Thymus (tissue), 14 donors: ENCODE results near the gene ABCC12. TPM values are rescaled to one million over a fixed set of nuclear protein-coding genes. Genes with fewer than 3 reads are reported as not detected.

Experiments used
- DNase-seq, 9 donors: peaks; one replicate each; pipeline ENCODE4 v3.0.0-alpha.2; 2013; ENCODE audit warnings: low spot score in 9 of 9, low read depth in 6 of 9, missing footprints in 1 of 9
- H3K27ac ChIP-seq, 2 donors: one replicate each; pipeline ENCODE4 v1.5.1; 2013; ENCODE audit warnings: control low read depth in 1 of 2, low read depth in 1 of 2, low read length in 1 of 2, mild to moderate bottlenecking in 1 of 2, moderate library complexity in 1 of 2
- H3K27me3 ChIP-seq, 2 donors: one replicate each; pipeline ENCODE4 v1.5.1; 2013; ENCODE audit warnings: low read length in 1 of 2; ENCODE audit not compliant: control insufficient read depth in 2 of 2, insufficient read depth in 1 of 2
- H3K36me3 ChIP-seq, 2 donors: one replicate each; pipeline ENCODE4 v1.5.1; 2013; ENCODE audit warnings: low read length in 1 of 2, mild to moderate bottlenecking in 1 of 2, moderate library complexity in 1 of 2; ENCODE audit not compliant: control insufficient read depth in 2 of 2, insufficient read depth in 2 of 2
- H3K4me1 ChIP-seq, 2 donors: one replicate each; pipeline ENCODE4 v1.5.1; 2013; ENCODE audit warnings: low read length in 2 of 2; ENCODE audit not compliant: control insufficient read depth in 2 of 2, insufficient read depth in 2 of 2
- H3K4me3 ChIP-seq, 2 donors: one replicate each; pipeline ENCODE4 v1.5.1; 2013; ENCODE audit warnings: low read length in 2 of 2, control low read depth in 1 of 2, mild to moderate bottlenecking in 1 of 2
- H3K9me3 ChIP-seq, 2 donors: one replicate each; pipeline ENCODE4 v1.5.1; 2013; ENCODE audit warnings: low read length in 1 of 2, mild to moderate bottlenecking in 1 of 2; ENCODE audit not compliant: control insufficient read depth in 2 of 2, insufficient read depth in 1 of 2
- WGBS: extraction: QIAGEN DNeasy Blood & Tissue Kit; methylation state at CpG from one replicate; pipeline ENCODE4 v1.1.7; 2013; 5-methylcytosine and 5-hydroxymethylcytosine counted together
- long read RNA-seq, 10 donors: transcript quantifications; one replicate each; lab custom pipeline, GENCODE V29; 2026
- polyA plus RNA-seq: library from polyadenylated mRNA; stranded (reverse); fragments of 200-250 nt; gene quantifications from one replicate; pipeline ENCODE4 v1.2.3, GENCODE V29; 2013
- total RNA-seq: library from RNA; stranded (reverse); fragments of 120-200 nt; gene quantifications from one replicate; pipeline ENCODE4 v1.2.4, GENCODE V29; 2013
- donor health status: healthy.

Gene ABCC12
- 0.05 TPM for total RNA-seq
- 0.02 TPM for polyA plus RNA-seq
- long read RNA-seq, donor 1, result 0 reads
- long read RNA-seq, donor 2, result 0 reads
- long read RNA-seq, donor 3, result 0 reads
- long read RNA-seq, donor 4, result 0 reads
- long read RNA-seq, donor 5, result 0 reads
- long read RNA-seq, donor 6, result 0 reads
- long read RNA-seq, donor 7, result 0 reads
- long read RNA-seq, donor 8, result 0 reads
- long read RNA-seq, donor 9, result 0 reads
- long read RNA-seq, donor 10, result 0 reads

GRCh38 chr16:48155926-48156789 lies at the start of gene ABCC12:
TSS of gene ABCC12 (minus strand) at chr16:48155993. CDS start at chr16:48146424, 9,569 bp downstream.
- no peak for DNase-seq
- Histone ChIP-seq H3K27me3 (peaks cover 0 to 2% of the 10 kb centered on the region in 2 donors), H3K4me1 (peaks cover 0 to 3% of the 10 kb centered on the region in 2 donors), H3K4me3 (no peak within 1 kb of the TSS), H3K9me3 (no peaks in the 10 kb centered on the region), H3K27ac (no peak within 1 kb of the TSS), H3K36me3 (no peaks in the 10 kb centered on the region)
- 66% methylated on average over 24 of the region's 24 CpGs for WGBS

GRCh38 chr16:48204825-48205151 lies 49.0 kb upstream of the ABCC12 start:
- 93% methylated on average over 6 of the region's 6 CpGs for WGBS
- no peaks in the 10 kb centered on the region for H3K9me3 ChIP-seq

GRCh38 chr16:48203974-48204824 lies 48.4 kb upstream of the ABCC12 start:
- Histone ChIP-seq H3K4me3 (no peak overlapping the region), H3K36me3 (no peaks in the 10 kb centered on the region), H3K27me3 (no peaks in the 10 kb centered on the region), H3K27ac (no peak overlapping the region), H3K9me3 (no peaks in the 10 kb centered on the region), H3K4me1 (no peaks in the 10 kb centered on the region)
- no peak for DNase-seq
- 95% methylated on average over 8 of the region's 8 CpGs for WGBS

More at GRCh38 chr16:48204825-48205151, 49.0 kb upstream of the ABCC12 start:
- DNase-seq, result no peak
- H3K4me1 ChIP-seq, result no peaks in the 10 kb centered on the region
- H3K27me3 ChIP-seq, result no peaks in the 10 kb centered on the region
- no peak overlapping the region for H3K4me3 ChIP-seq
- no peak overlapping the region for H3K27ac ChIP-seq
- H3K36me3 ChIP-seq, result no peaks in the 10 kb centered on the region

GRCh38 chr16:48201515-48202201 lies 45.9 kb upstream of the ABCC12 start:
- H3K9me3 ChIP-seq, result no peaks in the 10 kb centered on the region
- no peaks in the 10 kb centered on the region for H3K36me3 ChIP-seq
- no peak for DNase-seq
- no peaks in the 10 kb centered on the region for H3K27me3 ChIP-seq
- no peak overlapping the region for H3K4me3 ChIP-seq
- 94% methylated on average over 6 of the region's 6 CpGs for WGBS
- no peaks in the 10 kb centered on the region for H3K4me1 ChIP-seq
- no peak overlapping the region for H3K27ac ChIP-seq

- no peaks in the 10 kb centered on the region for H3K9me3 ChIP-seq
- DNase-seq, result no peak
- H3K27me3 ChIP-seq, result no peaks in the 10 kb centered on the region
- WGBS, result 84% methylated on average over 3 of the region's 3 CpGs
- H3K4me3 ChIP-seq, result no peak overlapping the region
- no peaks in the 10 kb centered on the region for H3K36me3 ChIP-seq
- no peak overlapping the region for H3K27ac ChIP-seq
- no peaks in the 10 kb centered on the region for H3K4me1 ChIP-seq
Observed at GRCh38 chr16:48197294-48197693, 41.5 kb upstream of the ABCC12 start.

- H3K36me3 ChIP-seq, result no peaks in the 10 kb centered on the region
- no peak overlapping the region for H3K4me3 ChIP-seq
- no peaks in the 10 kb centered on the region for H3K9me3 ChIP-seq
- 89% methylated on average over 5 of the region's 5 CpGs for WGBS
- no peaks in the 10 kb centered on the region for H3K27me3 ChIP-seq
- no peaks in the 10 kb centered on the region for H3K4me1 ChIP-seq
- peak in 1 of 9 donors; percentile 2 for DNase-seq
- no peak overlapping the region for H3K27ac ChIP-seq
Observed at GRCh38 chr16:48194828-48195556, 39.2 kb upstream of the ABCC12 start.

GRCh38 chr16:48193846-48194245 lies 38.1 kb upstream of the ABCC12 start:
- no peaks in the 10 kb centered on the region for H3K36me3 ChIP-seq
- H3K4me1 ChIP-seq, result no peaks in the 10 kb centered on the region
- H3K9me3 ChIP-seq, result no peaks in the 10 kb centered on the region
- H3K27me3 ChIP-seq, result no peaks in the 10 kb centered on the region
- DNase-seq, result no peak
- H3K4me3 ChIP-seq, result no peak overlapping the region
- 97% methylated on average over 7 of the region's 7 CpGs for WGBS
- H3K27ac ChIP-seq, result no peak overlapping the region

GRCh38 chr16:48188449-48189102 lies 32.8 kb upstream of the ABCC12 start:
- H3K9me3 ChIP-seq, result no peaks in the 10 kb centered on the region
- DNase-seq, result peak in 1 of 9 donors; percentile 6
- 66% methylated on average over 6 of the region's 6 CpGs for WGBS
- no peaks in the 10 kb centered on the region for H3K4me1 ChIP-seq
- H3K36me3 ChIP-seq, result no peaks in the 10 kb centered on the region
- no peak overlapping the region for H3K27ac ChIP-seq
- no peak overlapping the region for H3K4me3 ChIP-seq
- H3K27me3 ChIP-seq, result no peaks in the 10 kb centered on the region
